HL-60 (cell line): ENCODE results near the gene MARF1.

Experiments used
- TF ChIP-seq, protein P1 (sequence below): IDR thresholded peaks from one replicate; pipeline ENCODE4 v1.5.1; 2011; ENCODE audit warnings: low read length, control low read depth, inconsistent platforms; ENCODE audit not compliant: insufficient read depth
- TF ChIP-seq, protein P2 (sequence below): IDR thresholded peaks from 2 replicates; pipeline ENCODE4 v1.6.1; 2012; ENCODE audit warnings: low read depth; ENCODE audit not compliant: insufficient replicate concordance

DNA sequence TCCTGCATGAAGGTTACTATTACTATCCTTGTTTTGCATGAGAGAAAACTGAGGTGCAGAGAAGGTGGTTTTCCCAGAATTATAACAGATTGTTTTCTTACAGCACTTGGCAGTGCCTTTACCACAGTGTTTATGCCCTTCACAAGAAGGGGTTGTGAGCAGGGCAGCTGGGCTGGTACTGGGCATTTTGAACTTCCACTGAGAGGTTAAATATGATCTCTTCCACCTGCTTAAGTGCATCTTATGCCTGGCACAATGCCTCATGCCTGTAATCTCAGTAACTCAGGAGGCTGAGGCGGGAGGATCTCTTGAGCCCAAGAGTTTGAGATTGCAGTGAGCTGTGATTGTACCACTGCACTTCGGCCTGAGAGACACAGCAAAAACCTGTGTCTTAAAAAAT lies 43.3 kb upstream of the MARF1 start:
- TF ChIP-seq, protein P1, sequence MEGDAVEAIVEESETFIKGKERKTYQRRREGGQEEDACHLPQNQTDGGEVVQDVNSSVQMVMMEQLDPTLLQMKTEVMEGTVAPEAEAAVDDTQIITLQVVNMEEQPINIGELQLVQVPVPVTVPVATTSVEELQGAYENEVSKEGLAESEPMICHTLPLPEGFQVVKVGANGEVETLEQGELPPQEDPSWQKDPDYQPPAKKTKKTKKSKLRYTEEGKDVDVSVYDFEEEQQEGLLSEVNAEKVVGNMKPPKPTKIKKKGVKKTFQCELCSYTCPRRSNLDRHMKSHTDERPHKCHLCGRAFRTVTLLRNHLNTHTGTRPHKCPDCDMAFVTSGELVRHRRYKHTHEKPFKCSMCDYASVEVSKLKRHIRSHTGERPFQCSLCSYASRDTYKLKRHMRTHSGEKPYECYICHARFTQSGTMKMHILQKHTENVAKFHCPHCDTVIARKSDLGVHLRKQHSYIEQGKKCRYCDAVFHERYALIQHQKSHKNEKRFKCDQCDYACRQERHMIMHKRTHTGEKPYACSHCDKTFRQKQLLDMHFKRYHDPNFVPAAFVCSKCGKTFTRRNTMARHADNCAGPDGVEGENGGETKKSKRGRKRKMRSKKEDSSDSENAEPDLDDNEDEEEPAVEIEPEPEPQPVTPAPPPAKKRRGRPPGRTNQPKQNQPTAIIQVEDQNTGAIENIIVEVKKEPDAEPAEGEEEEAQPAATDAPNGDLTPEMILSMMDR: no peak
- TF ChIP-seq, protein P2, sequence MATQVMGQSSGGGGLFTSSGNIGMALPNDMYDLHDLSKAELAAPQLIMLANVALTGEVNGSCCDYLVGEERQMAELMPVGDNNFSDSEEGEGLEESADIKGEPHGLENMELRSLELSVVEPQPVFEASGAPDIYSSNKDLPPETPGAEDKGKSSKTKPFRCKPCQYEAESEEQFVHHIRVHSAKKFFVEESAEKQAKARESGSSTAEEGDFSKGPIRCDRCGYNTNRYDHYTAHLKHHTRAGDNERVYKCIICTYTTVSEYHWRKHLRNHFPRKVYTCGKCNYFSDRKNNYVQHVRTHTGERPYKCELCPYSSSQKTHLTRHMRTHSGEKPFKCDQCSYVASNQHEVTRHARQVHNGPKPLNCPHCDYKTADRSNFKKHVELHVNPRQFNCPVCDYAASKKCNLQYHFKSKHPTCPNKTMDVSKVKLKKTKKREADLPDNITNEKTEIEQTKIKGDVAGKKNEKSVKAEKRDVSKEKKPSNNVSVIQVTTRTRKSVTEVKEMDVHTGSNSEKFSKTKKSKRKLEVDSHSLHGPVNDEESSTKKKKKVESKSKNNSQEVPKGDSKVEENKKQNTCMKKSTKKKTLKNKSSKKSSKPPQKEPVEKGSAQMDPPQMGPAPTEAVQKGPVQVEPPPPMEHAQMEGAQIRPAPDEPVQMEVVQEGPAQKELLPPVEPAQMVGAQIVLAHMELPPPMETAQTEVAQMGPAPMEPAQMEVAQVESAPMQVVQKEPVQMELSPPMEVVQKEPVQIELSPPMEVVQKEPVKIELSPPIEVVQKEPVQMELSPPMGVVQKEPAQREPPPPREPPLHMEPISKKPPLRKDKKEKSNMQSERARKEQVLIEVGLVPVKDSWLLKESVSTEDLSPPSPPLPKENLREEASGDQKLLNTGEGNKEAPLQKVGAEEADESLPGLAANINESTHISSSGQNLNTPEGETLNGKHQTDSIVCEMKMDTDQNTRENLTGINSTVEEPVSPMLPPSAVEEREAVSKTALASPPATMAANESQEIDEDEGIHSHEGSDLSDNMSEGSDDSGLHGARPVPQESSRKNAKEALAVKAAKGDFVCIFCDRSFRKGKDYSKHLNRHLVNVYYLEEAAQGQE: no peak
